Neutrophil (primary cell): ENCODE results near the gene PAOX.

Experiments used
- H3K27ac ChIP-seq: fragments of 200-600 bp; sonication (generic); 2 replicates; pipeline ENCODE4 v1.5.1; 2016; ENCODE audit warnings: mild to moderate bottlenecking, moderate library complexity
- H3K27me3 ChIP-seq: fragments of 200-600 bp; sonication (generic); 2 replicates; pipeline ENCODE4 v1.6.0; 2016; ENCODE audit warnings: mild to moderate bottlenecking
- H3K36me3 ChIP-seq: fragments of 200-600 bp; sonication (generic); 2 replicates; pipeline ENCODE4 v1.5.1; 2017
- H3K4me1 ChIP-seq, 2 experiments: fragments of 200-600 bp in 1 of 2; sonication (generic) in 1 of 2; 1 replicate in 1 of 2; 2 replicates in 1 of 2; pipeline versions ENCODE4 v1.5.1 to v1.6.1; 2013 to 2016; ENCODE audit warnings: low read depth in 1 of 2, low read length in 1 of 2, mild to moderate bottlenecking in 1 of 2, moderate library complexity in 1 of 2; ENCODE audit not compliant: control insufficient read depth in 1 of 2, insufficient read depth in 1 of 2
- H3K4me3 ChIP-seq, 2 experiments: fragments of 200-600 bp in 1 of 2; sonication (generic) in 1 of 2; 1 replicate in 1 of 2; 2 replicates in 1 of 2; pipeline ENCODE4 v1.5.1; 2013 to 2016; ENCODE audit warnings: low read depth in 1 of 2, low read length in 1 of 2, mild to moderate bottlenecking in 1 of 2, moderate library complexity in 1 of 2
- H3K9me3 ChIP-seq: fragments of 200-600 bp; sonication (generic); 2 replicates; pipeline ENCODE4 v1.5.1; 2016
- CTCF ChIP-seq: fragments of 200-600 bp; sonication (generic); IDR thresholded peaks from 2 replicates; pipeline ENCODE4 v1.5.1; 2016; ENCODE audit warnings: antibody characterized with exemption

The PAOX gene

DNA sequence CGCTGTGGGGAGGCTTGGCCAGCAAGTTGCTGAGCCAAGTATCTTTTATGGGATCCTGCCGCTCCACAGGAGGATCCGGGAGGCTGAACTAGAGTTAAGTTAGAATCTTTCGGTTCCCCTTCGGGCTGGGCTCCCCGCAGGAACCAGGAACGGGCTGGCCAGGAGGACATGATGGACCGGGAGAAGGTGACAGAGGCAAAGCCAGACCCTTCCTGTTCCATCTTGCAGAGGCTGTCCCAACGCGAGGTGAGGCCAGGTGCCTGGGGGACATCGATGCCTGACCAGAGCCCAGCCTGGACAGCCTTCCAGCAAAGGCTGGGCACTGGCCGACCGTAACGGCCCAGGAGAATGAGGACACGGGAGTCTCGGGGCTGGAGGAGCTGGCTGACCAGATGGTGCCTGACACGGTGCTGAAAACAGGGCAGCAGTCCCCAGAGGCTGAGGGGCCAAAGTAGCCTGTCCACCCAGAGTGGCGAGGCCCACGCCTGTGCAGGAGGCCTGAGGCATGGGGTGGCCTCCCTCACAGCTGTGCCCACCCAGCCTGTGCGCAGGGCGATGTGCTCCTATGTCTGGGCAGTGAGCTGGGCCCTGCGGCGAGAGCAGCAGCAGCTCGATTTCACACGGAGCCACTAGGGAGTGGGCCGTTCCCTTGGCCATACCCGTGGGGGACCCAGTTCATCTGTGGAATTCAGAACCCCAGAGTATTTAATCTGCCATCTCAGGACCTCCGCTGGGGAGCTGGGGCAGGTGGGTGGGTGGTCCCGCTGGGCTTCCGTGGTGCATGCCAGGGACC is 1.8 kb upstream of the PAOX start:
- no peak overlapping the region for H3K27ac ChIP-seq
- peaks cover 17 to 32% of the 10 kb centered on the region in 2 experiments for H3K4me1 ChIP-seq
- TF ChIP-seq CTCF = no peak
- no peaks in the 10 kb centered on the region for H3K9me3 ChIP-seq
- peaks cover 74% of the 10 kb centered on the region for H3K27me3 ChIP-seq
- no peak overlapping the region for H3K4me3 ChIP-seq
- H3K36me3 ChIP-seq = no peaks in the 10 kb centered on the region

- Histone ChIP-seq H3K4me1 (peaks cover 17 to 27% of the 10 kb centered on the region in 2 experiments), H3K27ac (no peak overlapping the region), H3K4me3 (peak overlapping the region; percentile 82 to 96), H3K9me3 (no peaks in the 10 kb centered on the region), H3K27me3 (peaks cover 77% of the 10 kb centered on the region), H3K36me3 (no peaks in the 10 kb centered on the region)
- TF ChIP-seq CTCF = no peak
Measured at GRCh38 chr10:133377818-133378250, 1.2 kb upstream of the PAOX start.

DNA sequence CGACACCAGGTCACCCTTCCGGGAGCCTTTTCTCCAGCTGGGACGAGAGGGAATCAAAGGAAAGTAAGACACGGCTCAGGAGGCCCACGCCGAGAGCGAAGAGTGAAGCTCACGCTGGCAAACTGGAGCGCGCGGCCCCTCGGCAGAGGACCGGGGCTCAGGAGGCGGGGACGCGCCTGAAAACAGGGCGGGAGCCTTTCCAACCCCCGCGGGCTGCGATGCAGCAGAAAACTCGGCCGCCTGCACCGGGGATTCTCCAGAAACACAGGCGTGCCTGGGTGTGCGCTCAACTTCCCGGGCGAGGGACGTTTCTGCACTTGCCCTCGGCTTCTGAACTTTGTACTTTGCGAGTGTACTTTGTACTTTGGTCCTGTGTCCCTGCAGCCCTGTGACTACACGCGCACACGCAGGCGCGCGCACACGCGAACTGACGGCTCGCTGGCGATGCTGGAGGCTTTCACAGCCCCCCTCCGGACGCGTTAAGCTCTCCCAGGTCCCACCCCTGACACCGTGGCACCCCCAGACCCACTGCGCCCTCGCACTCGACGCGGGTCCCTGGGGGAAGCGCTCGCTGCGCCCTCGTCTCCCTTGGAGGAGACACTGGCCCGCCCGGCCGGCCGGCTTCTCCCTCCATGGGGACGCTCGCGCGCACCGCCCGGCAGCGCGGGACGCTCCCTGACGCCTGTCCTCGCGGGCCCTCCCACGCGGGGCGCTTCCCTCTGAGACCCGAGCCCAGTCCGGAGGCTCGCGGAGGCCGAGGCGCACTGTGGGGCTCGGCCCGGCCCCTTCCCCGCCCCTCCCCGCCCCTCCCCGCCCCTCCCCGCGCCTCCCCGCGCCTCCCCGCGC is 588 bp upstream of the PAOX start:
- peaks cover 77% of the 10 kb centered on the region for H3K27me3 ChIP-seq
- H3K4me1 ChIP-seq = peaks cover 17 to 27% of the 10 kb centered on the region in 2 experiments
- H3K27ac ChIP-seq = peak overlapping the region; percentile 31
- peak overlapping the region; percentile 82 to 96 for H3K4me3 ChIP-seq
- no peak for TF ChIP-seq CTCF
- H3K36me3 ChIP-seq = no peaks in the 10 kb centered on the region
- H3K9me3 ChIP-seq = no peaks in the 10 kb centered on the region

DNA sequence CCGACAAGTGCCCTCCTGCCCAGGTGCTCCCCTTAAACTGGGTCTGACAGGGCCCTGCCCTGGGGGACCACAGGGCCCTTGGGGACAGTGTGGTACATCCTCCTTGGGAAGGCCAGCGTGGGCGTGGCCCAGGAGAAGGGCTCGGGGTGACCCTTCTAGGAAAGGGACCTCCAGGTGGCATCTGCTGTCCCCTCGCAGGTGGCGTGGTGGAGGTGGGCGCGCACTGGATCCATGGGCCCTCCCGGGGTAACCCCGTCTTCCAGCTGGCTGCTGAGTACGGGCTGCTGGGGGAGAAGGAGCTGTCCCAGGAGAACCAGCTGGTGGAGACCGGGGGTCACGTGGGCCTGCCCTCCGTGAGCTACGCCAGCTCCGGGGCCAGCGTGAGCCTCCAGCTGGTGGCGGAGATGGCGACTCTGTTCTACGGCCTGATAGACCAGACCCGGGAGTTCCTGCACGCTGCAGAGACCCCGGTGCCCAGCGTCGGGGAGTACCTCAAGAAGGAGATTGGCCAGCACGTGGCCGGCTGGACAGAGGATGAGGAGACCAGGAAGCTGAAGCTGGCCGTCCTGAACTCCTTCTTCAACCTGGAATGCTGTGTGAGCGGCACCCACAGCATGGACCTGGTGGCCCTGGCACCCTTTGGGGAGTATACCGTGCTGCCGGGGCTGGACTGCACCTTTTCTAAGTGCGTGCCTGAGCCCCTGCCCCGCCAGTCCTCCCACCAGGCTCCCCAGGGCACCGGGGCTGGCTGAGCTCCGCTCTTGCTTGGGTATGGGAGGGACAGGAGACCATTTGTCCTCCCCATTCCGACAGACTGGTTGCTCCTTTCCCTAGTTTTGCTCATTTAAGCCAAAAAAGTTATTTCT is 972 bp downstream of the PAOX start:
- no peaks in the 10 kb centered on the region for H3K9me3 ChIP-seq
- peaks cover 73% of the 10 kb centered on the region for H3K27me3 ChIP-seq
- H3K4me1 ChIP-seq = peaks cover 12 to 20% of the 10 kb centered on the region in 2 experiments
- H3K36me3 ChIP-seq = no peaks in the 10 kb centered on the region
- TF ChIP-seq CTCF = no peak
- no peak overlapping the region for H3K27ac ChIP-seq
- H3K4me3 ChIP-seq = peak overlapping the region in 1 of 2 experiments; percentile 96

- no peak for TF ChIP-seq CTCF
- no peaks in the 10 kb centered on the region for H3K9me3 ChIP-seq
- H3K36me3 ChIP-seq = no peaks in the 10 kb centered on the region
- peaks cover 12 to 20% of the 10 kb centered on the region in 2 experiments for H3K4me1 ChIP-seq
- H3K27me3 ChIP-seq = peaks cover 63% of the 10 kb centered on the region
- no peak overlapping the region for H3K4me3 ChIP-seq
- H3K27ac ChIP-seq = no peak overlapping the region
Measured at GRCh38 chr10:133381036-133381435, 2.0 kb downstream of the PAOX start.
